Vagina (tissue), 2 donors: ENCODE measurements around the gene PINK1.

ENCODE experiments used
- POLR2A ChIP-seq, 2 donors: fragments of 450-650 bp; IDR thresholded peaks; one replicate each; pipeline ENCODE4 v1.6.1; 2017; ENCODE audit warnings: antibody characterized with exemption in 2 of 2, mild to moderate bottlenecking in 2 of 2, moderate library complexity in 2 of 2
- POLR2AphosphoS5 ChIP-seq, 2 donors: sonication (generic); formaldehyde crosslinking; IDR thresholded peaks; one replicate each; pipeline ENCODE4 v1.9.0; 2017; ENCODE audit warnings: antibody characterized with exemption in 2 of 2, mild to moderate bottlenecking in 2 of 2, low read depth in 1 of 2; ENCODE audit not compliant: insufficient read depth in 1 of 2
- TF ChIP-seq, protein P1 (sequence below), 3 experiments: fragments of 450-650 bp in 2 of 3; fragments of 200-600 bp in 1 of 3; sonication (generic) in 1 of 3; IDR thresholded peaks; one replicate each; pipeline ENCODE4 v1.5.1; 2017 to 2019; ENCODE audit warnings: antibody characterized with exemption in 3 of 3, mild to moderate bottlenecking in 2 of 3, moderate library complexity in 2 of 3

DNA sequence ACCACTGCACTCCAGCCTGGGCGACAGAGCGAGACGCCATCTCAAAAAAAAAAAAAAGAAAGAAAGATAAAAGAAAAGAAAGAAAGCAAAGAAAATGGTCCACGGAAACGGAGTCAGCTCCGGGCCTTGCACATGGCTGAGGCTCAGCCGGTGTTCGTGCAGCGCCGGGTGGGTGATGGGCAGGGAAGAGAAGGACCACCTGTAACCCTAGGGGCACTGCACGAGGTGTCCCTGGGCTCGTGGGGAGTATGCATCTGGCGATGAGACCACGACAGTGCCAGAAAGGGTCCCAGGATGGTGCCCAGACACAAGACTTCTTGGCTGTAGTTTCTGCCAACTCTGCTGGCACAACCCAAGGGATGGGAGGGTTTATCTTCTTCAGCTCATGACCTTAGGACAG is 38.5 kb upstream of the PINK1 start:
- TF ChIP-seq, protein P1, sequence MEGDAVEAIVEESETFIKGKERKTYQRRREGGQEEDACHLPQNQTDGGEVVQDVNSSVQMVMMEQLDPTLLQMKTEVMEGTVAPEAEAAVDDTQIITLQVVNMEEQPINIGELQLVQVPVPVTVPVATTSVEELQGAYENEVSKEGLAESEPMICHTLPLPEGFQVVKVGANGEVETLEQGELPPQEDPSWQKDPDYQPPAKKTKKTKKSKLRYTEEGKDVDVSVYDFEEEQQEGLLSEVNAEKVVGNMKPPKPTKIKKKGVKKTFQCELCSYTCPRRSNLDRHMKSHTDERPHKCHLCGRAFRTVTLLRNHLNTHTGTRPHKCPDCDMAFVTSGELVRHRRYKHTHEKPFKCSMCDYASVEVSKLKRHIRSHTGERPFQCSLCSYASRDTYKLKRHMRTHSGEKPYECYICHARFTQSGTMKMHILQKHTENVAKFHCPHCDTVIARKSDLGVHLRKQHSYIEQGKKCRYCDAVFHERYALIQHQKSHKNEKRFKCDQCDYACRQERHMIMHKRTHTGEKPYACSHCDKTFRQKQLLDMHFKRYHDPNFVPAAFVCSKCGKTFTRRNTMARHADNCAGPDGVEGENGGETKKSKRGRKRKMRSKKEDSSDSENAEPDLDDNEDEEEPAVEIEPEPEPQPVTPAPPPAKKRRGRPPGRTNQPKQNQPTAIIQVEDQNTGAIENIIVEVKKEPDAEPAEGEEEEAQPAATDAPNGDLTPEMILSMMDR (IDR thresholded peaks at IDR 0.05), result no peak
- no peak for TF ChIP-seq POLR2A (IDR thresholded peaks at IDR 0.05)
- TF ChIP-seq POLR2AphosphoS5 (IDR thresholded peaks at IDR 0.05; ENCODE audit: insufficient read depth in 1 of 2, low read depth in 1 of 2), result no peak
